GM23338 (cell line): ENCODE results near the gene TTC16.

ENCODE experiments used
- CREB1 ChIP-seq: fragments of 250-450 bp; sonication (Bioruptor Pico); IDR thresholded peaks from 2 replicates; pipeline ENCODE4 v1.5.0; 2020; ENCODE audit warnings: low read depth, mild to moderate bottlenecking, moderate library complexity
- CTCF ChIP-seq, 2 experiments: fragments of 200-600 bp in 1 of 2; sonication (generic) in 1 of 2; conservative IDR thresholded peaks; 2 replicates each; pipeline versions ENCODE4 v1.5.1 to v1.6.1; 2016 to 2017; ENCODE audit warnings: antibody characterized with exemption in 2 of 2, low read depth in 2 of 2, mild to moderate bottlenecking in 2 of 2, moderate library complexity in 1 of 2
- EZH2 ChIP-seq: fragments of 200-600 bp; sonication (generic); IDR thresholded peaks from one replicate; pipeline ENCODE4 v1.8.0; 2017; ENCODE audit warnings: antibody characterized with exemption, mild to moderate bottlenecking, low read depth; ENCODE audit not compliant: unreplicated experiment
- EZH2phosphoT487 ChIP-seq: fragments of 200-600 bp; sonication (generic); IDR thresholded peaks from one replicate; pipeline ENCODE4 v1.8.1; 2018; ENCODE audit warnings: antibody characterized with exemption; ENCODE audit not compliant: unreplicated experiment
- POLR2AphosphoS5 ChIP-seq: IDR thresholded peaks from 2 replicates; pipeline ENCODE4 v1.6.1; 2016; ENCODE audit warnings: antibody characterized with exemption, low read depth
- REST ChIP-seq: IDR thresholded peaks from one replicate; pipeline ENCODE4 v1.6.1; 2018; ENCODE audit warnings: antibody characterized with exemption; ENCODE audit not compliant: unreplicated experiment

GRCh38 chr9:127712371-127712770 lies 3.5 kb upstream of the TTC16 start:
- TF ChIP-seq EZH2phosphoT487 (no peak), CTCF (conservative IDR thresholded peaks at IDR 0.05; ENCODE audit: low read depth in 2 of 2) (no peak), POLR2AphosphoS5 (no peak), REST (no peak), EZH2 (no peak), CREB1 (CRISPR knock-in tag) (no peak)
